Peyer's patch (tissue), 4 donors: Measurements from ENCODE around the gene ICE1. TPM values are rescaled to one million over a fixed set of nuclear protein-coding genes. Genes with fewer than 3 reads are reported as not detected.

Source experiments
- DNase-seq, 3 donors: peaks; one replicate each; pipeline ENCODE4 v3.0.0-alpha.2; 2017 to 2019
- H3K27ac ChIP-seq, 4 donors: fragments of 200-600 bp; sonication (generic); one replicate each; pipeline ENCODE4 v1.5.1; 2016 to 2019
- H3K27me3 ChIP-seq, 2 donors: fragments of 200-600 bp; sonication (generic); one replicate each; pipeline ENCODE4 v1.5.1; 2019
- H3K36me3 ChIP-seq, 3 donors: fragments of 200-600 bp; sonication (generic); one replicate each; pipeline ENCODE4 v1.5.1; 2016 to 2019
- H3K4me1 ChIP-seq, 4 donors: fragments of 200-600 bp; sonication (generic); one replicate each; pipeline ENCODE4 v1.5.1; 2016 to 2019
- H3K4me3 ChIP-seq, 4 donors: fragments of 200-600 bp; sonication (generic); 1 replicate in 3 of 4; 2 replicates in 1 of 4; pipeline ENCODE4 v1.5.1; 2016 to 2019; ENCODE audit warnings: mild to moderate bottlenecking in 1 of 4
- H3K9me3 ChIP-seq, 4 donors: fragments of 200-600 bp; sonication (generic); one replicate each; pipeline ENCODE4 v1.5.1; 2016 to 2019; ENCODE audit warnings: mild to moderate bottlenecking in 1 of 4
- POLR2A ChIP-seq, 2 donors: fragments of 450-650 bp; IDR thresholded peaks; one replicate each; pipeline ENCODE4 v1.5.1; 2017; ENCODE audit warnings: antibody characterized with exemption in 2 of 2, mild to moderate bottlenecking in 2 of 2, moderate library complexity in 2 of 2
- total RNA-seq, 4 donors: library from RNA; depleted of rRNA; stranded (reverse); fragments of >200 nt; gene quantifications; one replicate each; pipeline ENCODE4 v1.1.0, GENCODE V29; 2016
- TF ChIP-seq, protein P1 (sequence below), 6 experiments: fragments of 450-650 bp in 4 of 6; fragments of 200-600 bp in 2 of 6; sonication (generic) in 1 of 6; IDR thresholded peaks; one replicate each; pipeline ENCODE4 v1.5.1; 2017 to 2019; ENCODE audit warnings: antibody characterized with exemption in 6 of 6, mild to moderate bottlenecking in 3 of 6, moderate library complexity in 1 of 6

The ICE1 gene, protein sequence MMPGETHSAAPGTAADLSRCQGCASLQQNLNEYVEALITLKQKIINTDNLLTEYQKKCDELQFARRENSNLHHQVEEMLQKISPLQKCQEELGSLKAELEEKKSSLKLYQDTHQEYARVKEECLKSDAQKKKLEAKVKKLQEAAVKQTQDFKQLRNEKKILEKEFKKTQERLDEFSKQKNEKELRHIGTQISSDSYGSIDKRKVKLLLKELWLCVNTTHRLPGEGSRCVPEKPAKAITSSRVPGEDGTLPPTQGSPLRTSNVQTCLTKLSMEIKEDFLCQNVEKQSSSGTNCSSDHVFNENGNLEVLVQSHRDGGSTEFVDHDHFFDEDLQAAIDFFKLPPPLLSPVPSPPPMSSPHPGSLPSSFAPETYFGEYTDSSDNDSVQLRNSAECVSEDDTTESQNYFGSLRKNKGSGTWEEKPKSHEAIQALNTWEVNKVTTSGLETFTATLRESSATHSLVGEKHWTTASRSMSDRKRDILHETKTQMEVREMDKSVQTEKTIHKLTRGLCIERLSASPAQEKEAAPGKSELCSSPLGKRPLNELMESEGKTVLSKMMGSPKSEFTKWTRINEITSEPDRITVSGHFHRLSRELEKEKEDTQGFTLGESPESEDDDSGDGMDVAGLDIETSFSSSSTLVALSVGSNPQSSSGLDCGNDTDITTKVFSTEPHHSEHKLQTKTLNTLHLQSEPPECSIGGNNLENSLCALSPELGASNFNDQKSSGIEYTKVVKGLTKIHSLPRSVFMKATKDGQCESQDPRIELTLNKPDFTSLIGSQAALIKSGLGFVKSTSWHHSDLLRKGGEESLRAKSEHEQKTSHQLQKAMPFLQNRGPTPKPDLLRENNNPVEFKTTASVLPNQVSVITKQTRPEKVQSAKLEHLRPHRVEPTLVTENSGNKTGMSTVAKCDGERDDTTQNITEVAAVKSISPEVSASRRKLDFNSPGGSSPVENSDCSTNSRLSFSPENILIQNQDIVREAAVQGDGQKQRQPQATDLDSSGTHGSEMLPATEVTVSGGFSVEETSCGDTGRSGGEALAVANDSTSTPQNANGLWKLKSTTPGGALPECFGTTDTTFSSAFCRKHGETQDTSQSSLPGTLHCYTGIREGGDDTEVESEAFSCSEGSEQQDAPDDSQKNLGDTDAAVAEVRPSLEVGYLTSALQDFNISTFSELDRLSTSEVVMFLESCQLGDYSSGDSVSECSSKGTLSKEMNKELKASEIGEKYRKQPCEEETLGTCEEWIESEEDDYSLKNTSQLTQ (N-terminal part only)
- 10 to 100 TPM; 21.8 to 55.3 (median 24.9) TPM for total RNA-seq

DNA sequence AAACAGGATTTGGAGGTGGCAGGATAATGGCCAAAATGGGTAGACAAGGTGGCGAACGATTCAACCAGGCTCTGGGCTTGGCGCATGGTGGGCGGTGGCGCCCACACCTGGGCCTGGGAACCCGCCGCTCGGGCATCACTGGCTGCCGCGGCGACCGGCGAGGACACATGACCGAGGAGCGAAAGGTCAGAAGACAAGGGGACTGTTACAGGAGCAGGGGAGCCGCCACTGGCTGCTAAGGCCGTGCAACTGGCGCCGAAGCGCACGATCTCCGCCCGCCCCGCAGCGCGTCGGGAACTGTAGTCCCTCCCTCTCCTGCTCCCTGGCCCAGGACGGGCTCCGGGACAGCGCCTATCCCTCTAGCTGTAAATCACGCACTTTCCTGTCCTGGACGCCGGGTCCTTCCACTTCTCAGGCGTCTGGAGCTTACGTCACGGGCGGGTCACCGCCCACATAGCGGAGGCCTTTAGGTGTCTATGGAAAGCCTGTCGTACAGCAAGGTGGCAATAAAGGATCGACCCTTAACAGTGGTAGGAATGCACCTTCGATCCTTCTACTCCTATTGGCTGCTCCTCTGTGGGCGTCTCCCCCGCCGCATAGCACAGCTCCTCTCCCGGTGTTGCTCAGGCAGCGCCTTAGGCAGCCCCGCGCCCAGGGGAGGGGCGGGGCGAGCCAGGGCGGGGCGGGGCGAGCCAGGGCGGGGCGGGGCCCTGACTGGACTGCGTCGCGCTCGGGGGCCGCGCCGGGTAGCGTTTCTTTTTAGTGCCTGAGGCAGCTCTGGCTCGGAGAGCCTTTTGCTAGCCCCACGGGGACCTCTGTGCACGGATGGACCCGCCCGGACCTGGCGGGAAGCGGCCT is at the start of gene ICE1:
Gene ICE1, plus strand, starts transcription at position 717 of the 858 bp plus-strand sequence. CDS start 239 bp downstream, outside the sequence.
- no peaks in the 10 kb centered on the region for H3K36me3 ChIP-seq
- H3K27ac ChIP-seq = peak within 1 kb of the TSS; percentile 91 to 99 (median 98)
- peak within 1 kb of the TSS; percentile 92 to 100 (median 97) for H3K4me3 ChIP-seq
- peaks cover 0 to 35% (median 16%) of the 10 kb centered on the region in 4 donors for H3K4me1 ChIP-seq
- no peaks in the 10 kb centered on the region for H3K9me3 ChIP-seq
- TF ChIP-seq, protein P1, sequence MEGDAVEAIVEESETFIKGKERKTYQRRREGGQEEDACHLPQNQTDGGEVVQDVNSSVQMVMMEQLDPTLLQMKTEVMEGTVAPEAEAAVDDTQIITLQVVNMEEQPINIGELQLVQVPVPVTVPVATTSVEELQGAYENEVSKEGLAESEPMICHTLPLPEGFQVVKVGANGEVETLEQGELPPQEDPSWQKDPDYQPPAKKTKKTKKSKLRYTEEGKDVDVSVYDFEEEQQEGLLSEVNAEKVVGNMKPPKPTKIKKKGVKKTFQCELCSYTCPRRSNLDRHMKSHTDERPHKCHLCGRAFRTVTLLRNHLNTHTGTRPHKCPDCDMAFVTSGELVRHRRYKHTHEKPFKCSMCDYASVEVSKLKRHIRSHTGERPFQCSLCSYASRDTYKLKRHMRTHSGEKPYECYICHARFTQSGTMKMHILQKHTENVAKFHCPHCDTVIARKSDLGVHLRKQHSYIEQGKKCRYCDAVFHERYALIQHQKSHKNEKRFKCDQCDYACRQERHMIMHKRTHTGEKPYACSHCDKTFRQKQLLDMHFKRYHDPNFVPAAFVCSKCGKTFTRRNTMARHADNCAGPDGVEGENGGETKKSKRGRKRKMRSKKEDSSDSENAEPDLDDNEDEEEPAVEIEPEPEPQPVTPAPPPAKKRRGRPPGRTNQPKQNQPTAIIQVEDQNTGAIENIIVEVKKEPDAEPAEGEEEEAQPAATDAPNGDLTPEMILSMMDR (IDR thresholded peaks at IDR 0.05) = peak in 1 of 6 experiments; percentile 19
- TF ChIP-seq POLR2A (IDR thresholded peaks at IDR 0.05) = peak; percentile 73 to 83
- no peaks in the 10 kb centered on the region for H3K27me3 ChIP-seq
- peak; percentile 95 to 99 (median 97) for DNase-seq

DNA sequence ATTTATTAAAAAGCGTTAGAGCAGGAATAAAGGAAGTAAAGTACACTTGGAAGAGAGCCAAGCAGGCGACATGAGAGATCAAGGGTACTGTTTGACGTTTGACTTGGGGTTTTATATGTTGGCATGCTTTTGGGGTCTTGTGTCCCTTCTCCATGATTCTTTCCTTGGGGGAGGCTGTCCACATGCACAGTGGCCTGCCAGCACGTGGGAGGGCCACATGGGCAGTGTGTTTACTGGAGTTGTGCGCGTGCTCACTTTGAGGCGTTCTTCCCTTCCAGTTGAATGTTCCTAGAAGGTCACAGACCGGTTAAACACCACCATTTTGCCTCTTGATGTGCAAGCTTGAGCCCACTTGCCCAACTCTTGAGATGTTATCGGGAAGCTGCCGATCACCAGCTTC is 49.5 kb upstream of the ICE1 start:
- Histone ChIP-seq H3K9me3 (no peaks in the 10 kb centered on the region), H3K27ac (no peak overlapping the region), H3K36me3 (no peaks in the 10 kb centered on the region)

DNA sequence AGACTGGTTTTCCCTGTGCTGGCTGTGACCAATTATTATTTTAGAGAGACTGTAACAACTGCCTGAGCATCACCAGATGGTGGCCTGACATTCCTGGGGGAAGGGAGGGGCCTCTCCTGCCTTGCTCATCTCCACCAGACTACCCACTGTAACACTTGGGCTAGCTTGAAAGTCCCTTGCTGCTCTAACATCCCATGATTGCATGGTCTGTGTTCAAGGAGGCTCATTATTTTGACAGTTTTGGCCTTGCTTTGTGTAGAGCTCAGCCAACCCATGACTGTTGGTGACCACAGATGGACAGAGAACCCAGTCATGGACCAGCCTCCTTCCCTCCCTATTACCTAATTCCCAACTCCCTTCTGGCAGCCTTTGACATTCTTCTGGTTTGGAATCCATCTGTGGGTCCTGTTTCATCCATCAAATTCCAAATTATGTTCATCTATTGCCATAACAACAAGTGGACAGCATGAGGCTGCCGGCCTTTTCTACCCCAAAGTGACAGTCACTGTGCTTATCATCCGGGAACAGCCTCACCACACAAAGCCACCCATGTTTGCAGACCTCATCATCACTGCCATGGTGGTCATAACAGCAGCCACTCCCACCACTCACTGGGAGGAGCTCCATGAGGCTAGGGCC is 49.0 kb upstream of the ICE1 start:
- TF ChIP-seq, protein P1 (IDR thresholded peaks at IDR 0.05) = no peak
- TF ChIP-seq POLR2A (IDR thresholded peaks at IDR 0.05) = no peak
- H3K4me1 ChIP-seq = no peaks in the 10 kb centered on the region
- H3K36me3 ChIP-seq = no peaks in the 10 kb centered on the region
- no peaks in the 10 kb centered on the region for H3K9me3 ChIP-seq
- no peaks in the 10 kb centered on the region for H3K27me3 ChIP-seq
- DNase-seq = no peak
- H3K27ac ChIP-seq = no peak overlapping the region
- H3K4me3 ChIP-seq = no peak overlapping the region

More for the DNA sequence above, 49.5 kb upstream of the ICE1 start:
- TF ChIP-seq, protein P1 (IDR thresholded peaks at IDR 0.05) = no peak
- TF ChIP-seq POLR2A (IDR thresholded peaks at IDR 0.05) = no peak
- DNase-seq = no peak
- no peak overlapping the region for H3K4me3 ChIP-seq
- H3K27me3 ChIP-seq = no peaks in the 10 kb centered on the region
- H3K4me1 ChIP-seq = no peaks in the 10 kb centered on the region

DNA sequence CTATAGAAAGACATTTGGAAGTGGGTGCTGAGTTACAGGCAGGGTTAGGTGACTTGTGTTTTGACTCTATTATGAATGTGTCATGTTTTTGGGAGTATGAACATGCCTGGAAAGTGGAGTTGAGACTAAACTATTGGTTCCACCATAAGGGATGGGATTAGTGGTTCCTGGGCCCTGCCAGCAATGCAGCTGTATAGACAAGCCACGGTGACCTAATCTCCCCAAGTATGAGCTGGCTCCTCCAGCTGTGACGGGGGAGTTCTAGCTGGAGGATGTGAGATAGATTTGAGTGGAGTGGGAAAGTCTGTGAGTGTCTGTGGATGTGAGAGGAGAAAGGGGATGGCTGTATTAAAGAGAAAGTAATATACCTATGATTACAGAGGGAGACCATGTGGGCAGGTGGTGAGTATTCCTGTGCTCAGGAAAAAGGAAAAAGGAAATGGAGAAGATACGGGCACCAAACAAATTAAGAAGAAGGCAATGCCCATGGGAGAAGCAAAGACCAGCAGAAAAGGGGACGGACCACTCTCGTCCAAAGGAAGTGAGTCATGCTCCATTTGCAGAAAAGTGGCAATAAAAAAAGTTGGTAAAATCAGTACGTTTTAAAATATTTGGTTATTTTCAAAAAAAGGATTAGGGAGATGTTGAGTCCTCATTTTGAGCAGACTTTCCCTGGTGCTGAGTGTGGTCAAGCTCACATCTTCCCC is 48.3 kb upstream of the ICE1 start:
- no peak for DNase-seq
- Histone ChIP-seq H3K27ac (no peak overlapping the region), H3K27me3 (no peaks in the 10 kb centered on the region), H3K4me3 (no peak overlapping the region), H3K9me3 (no peaks in the 10 kb centered on the region), H3K36me3 (no peaks in the 10 kb centered on the region), H3K4me1 (no peaks in the 10 kb centered on the region)
- no peak for TF ChIP-seq POLR2A (IDR thresholded peaks at IDR 0.05)
- TF ChIP-seq, protein P1 (IDR thresholded peaks at IDR 0.05) = no peak
